ENCODE data around the gene FBN2. TPM values are rescaled to one million over a fixed set of nuclear protein-coding genes. Genes with fewer than 3 reads are reported as not detected.

The FBN2 gene
- total and polyA plus RNA-seq, 7 donors: under 0.01 to 0.46 (median 0.04) TPM; not detected in 1

- ATAC-seq (no peak), DNase-seq (no peak)
- intact Hi-C loops (cut with DNase I): no loop called here
- no peaks in the 10 kb centered on the region for H3K36me3 ChIP-seq (ENCODE audit: insufficient read depth in 1 of 2, low read depth in 1 of 2)
- WGBS, 3 donors: 44 to 51% (median 45%) methylated on average over 3 of the region's 3 CpGs
- no peak for TF ChIP-seq CTCF (IDR thresholded peaks at IDR 0.05)
- no peak overlapping the region for H3K27ac ChIP-seq
- H3K9me3 ChIP-seq: no peaks in the 10 kb centered on the region
- H3K4me1 ChIP-seq: no peaks in the 10 kb centered on the region
- H3K27me3 ChIP-seq (ENCODE audit: insufficient read depth in 3 of 3, low read length in 2 of 3): no peaks in the 10 kb centered on the region
- no peak overlapping the region for H3K4me3 ChIP-seq
Measured at GRCh38 chr5:128491291-128491690, 46.8 kb downstream of the FBN2 start.

- H3K27me3 ChIP-seq (ENCODE audit: insufficient read depth in 3 of 3, low read length in 2 of 3): no peaks in the 10 kb centered on the region
- no peaks in the 10 kb centered on the region for H3K36me3 ChIP-seq (ENCODE audit: insufficient read depth in 1 of 2, low read depth in 1 of 2)
- no peaks in the 10 kb centered on the region for H3K9me3 ChIP-seq
- no peaks in the 10 kb centered on the region for H3K4me1 ChIP-seq
- WGBS, 3 donors: 62 to 68% (median 63%) methylated on average over 1 of the region's 1 CpG
- no peak overlapping the region for H3K27ac ChIP-seq
- ATAC-seq (no peak), DNase-seq (no peak)
- H3K4me3 ChIP-seq: no peak overlapping the region
- intact Hi-C loops (cut with DNase I): no loop called here
- TF ChIP-seq CTCF (IDR thresholded peaks at IDR 0.05): no peak
Measured at GRCh38 chr5:128490761-128491160, 47.3 kb downstream of the FBN2 start.

GRCh38 chr5:128487041-128487440 is 51.0 kb downstream of the FBN2 start:
- 81 to 96% (median 89%) methylated on average over 3 of the region's 3 CpGs for WGBS, 3 donors
- no peaks in the 10 kb centered on the region for H3K36me3 ChIP-seq (ENCODE audit: insufficient read depth in 1 of 2, low read depth in 1 of 2)
- no peaks in the 10 kb centered on the region for H3K27me3 ChIP-seq (ENCODE audit: insufficient read depth in 3 of 3, low read length in 2 of 3)
- H3K9me3 ChIP-seq: no peaks in the 10 kb centered on the region
- no peak for ATAC-seq
- H3K4me3 ChIP-seq: no peak overlapping the region
- no peak for TF ChIP-seq CTCF (IDR thresholded peaks at IDR 0.05)
- DNase-seq: no peak
- no peaks in the 10 kb centered on the region for H3K4me1 ChIP-seq
- intact Hi-C loops (cut with DNase I): no loop called here
- H3K27ac ChIP-seq: no peak overlapping the region

GRCh38 chr5:128483738-128484137 is 54.3 kb downstream of the FBN2 start:
- no peaks in the 10 kb centered on the region for H3K4me1 ChIP-seq
- WGBS, 3 donors: 91 to 95% (median 92%) methylated on average over 3 of the region's 3 CpGs
- H3K36me3 ChIP-seq (ENCODE audit: insufficient read depth in 1 of 2, low read depth in 1 of 2): no peaks in the 10 kb centered on the region
- intact Hi-C loops (cut with DNase I): no loop called here
- H3K27ac ChIP-seq: no peak overlapping the region
- H3K9me3 ChIP-seq: no peaks in the 10 kb centered on the region
- ATAC-seq: no peak
- no peak for DNase-seq
- no peak for TF ChIP-seq CTCF (IDR thresholded peaks at IDR 0.05)
- no peaks in the 10 kb centered on the region for H3K27me3 ChIP-seq (ENCODE audit: insufficient read depth in 3 of 3, low read length in 2 of 3)
- H3K4me3 ChIP-seq: no peak overlapping the region

GRCh38 chr5:128480906-128481633 is 57.0 kb downstream of the FBN2 start:
- TF ChIP-seq CTCF (IDR thresholded peaks at IDR 0.05): no peak
- WGBS, 3 donors: 72 to 83% (median 77%) methylated on average over 5 of the region's 5 CpGs
- DNase-seq (no peak), ATAC-seq (no peak)
- Histone ChIP-seq H3K4me3 (no peak overlapping the region), H3K4me1 (no peaks in the 10 kb centered on the region), H3K36me3 (ENCODE audit: insufficient read depth in 1 of 2, low read depth in 1 of 2) (no peaks in the 10 kb centered on the region), H3K9me3 (no peaks in the 10 kb centered on the region), H3K27me3 (ENCODE audit: insufficient read depth in 3 of 3, low read length in 2 of 3) (no peaks in the 10 kb centered on the region), H3K27ac (no peak overlapping the region)
- intact Hi-C loops (cut with DNase I): no loop called here

All from psoas muscle (tissue), 8 donors.